Hematopoietic multipotent progenitor cell treated with erythropoietin and hydrocortisone succinate and interleukin-3 and kit ligand, for 4 days (in vitro differentiated cells): ENCODE data around the gene BBOF1.
A peak's percentile ranks its signal among the peaks of the same experiment; 100 is the strongest.

Experiments used
- DNase-seq: peaks from one replicate; pipeline ENCODE4 v3.0.0-alpha.2; 2015

The BBOF1 gene

GRCh38 chr14:74109369-74109768 lies 90.2 kb downstream of the BBOF1 start:
- DNase-seq = no peak

GRCh38 chr14:74111395-74112216 lies 92.5 kb downstream of the BBOF1 start:
- peak; percentile 85 for DNase-seq
